ENCODE results near the gene PSMG3. TPM values are rescaled to one million over a fixed set of nuclear protein-coding genes. Genes with fewer than 3 reads are reported as not detected.

The PSMG3 gene
- total RNA-seq, 4 donors from 2014 or later = 36.3 to 42.3 (median 39.5) TPM

DNA sequence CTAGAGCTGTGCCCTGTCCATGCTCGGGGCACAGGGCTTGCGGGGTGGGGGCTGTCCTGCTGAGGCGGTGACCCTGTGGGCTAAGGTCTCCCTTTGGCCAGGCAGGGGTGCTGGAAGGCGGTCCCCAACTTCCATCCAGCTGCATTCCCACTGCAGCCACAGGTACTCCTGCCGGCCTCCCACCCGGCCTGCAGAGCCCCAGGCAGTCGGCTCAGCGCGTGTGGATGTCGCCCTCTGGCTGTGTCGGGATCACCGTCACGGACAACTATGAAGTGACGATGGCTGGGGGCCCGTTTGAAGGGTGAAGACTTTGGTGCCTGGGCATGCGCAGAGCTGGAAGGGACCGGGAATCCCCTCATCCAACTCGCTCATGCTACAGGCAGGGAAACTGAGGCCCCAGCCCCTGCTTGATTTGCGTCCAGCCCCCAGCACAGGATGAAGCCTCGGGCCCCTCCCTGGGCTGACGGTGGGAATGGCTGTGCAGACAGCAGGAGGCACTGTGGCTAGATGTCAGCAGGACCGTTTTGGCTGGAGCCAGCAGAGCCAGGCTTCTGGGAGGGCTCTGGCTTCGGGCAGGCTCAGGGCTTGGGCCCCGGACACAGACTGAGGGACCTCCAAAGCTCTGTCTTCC is 11.5 kb downstream of the PSMG3 start:
- no peak overlapping the region for H3K4me3 ChIP-seq
- DNase-seq (ENCODE audit: low spot score in 2 of 2) = no peak
- WGBS, 2 donors = 46 to 52% methylated on average over 5 to 14 of the region's 24 CpGs
- peaks cover 0 to 18% (median 0%) of the 10 kb centered on the region in 4 donors for H3K4me1 ChIP-seq
- peaks cover 0 to 24% of the 10 kb centered on the region in 2 donors for H3K27me3 ChIP-seq
- no peaks in the 10 kb centered on the region for H3K36me3 ChIP-seq
- TF ChIP-seq, protein P1, sequence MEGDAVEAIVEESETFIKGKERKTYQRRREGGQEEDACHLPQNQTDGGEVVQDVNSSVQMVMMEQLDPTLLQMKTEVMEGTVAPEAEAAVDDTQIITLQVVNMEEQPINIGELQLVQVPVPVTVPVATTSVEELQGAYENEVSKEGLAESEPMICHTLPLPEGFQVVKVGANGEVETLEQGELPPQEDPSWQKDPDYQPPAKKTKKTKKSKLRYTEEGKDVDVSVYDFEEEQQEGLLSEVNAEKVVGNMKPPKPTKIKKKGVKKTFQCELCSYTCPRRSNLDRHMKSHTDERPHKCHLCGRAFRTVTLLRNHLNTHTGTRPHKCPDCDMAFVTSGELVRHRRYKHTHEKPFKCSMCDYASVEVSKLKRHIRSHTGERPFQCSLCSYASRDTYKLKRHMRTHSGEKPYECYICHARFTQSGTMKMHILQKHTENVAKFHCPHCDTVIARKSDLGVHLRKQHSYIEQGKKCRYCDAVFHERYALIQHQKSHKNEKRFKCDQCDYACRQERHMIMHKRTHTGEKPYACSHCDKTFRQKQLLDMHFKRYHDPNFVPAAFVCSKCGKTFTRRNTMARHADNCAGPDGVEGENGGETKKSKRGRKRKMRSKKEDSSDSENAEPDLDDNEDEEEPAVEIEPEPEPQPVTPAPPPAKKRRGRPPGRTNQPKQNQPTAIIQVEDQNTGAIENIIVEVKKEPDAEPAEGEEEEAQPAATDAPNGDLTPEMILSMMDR (IDR thresholded peaks at IDR 0.05) = peak; percentile 6 to 56 (median 35)
- no peak for TF ChIP-seq POLR2A (IDR thresholded peaks at IDR 0.05)
- TF ChIP-seq EP300 (IDR thresholded peaks at IDR 0.05) = peak in 1 of 2 donors; percentile 6
- no peak overlapping the region for H3K27ac ChIP-seq
- H3K9me3 ChIP-seq = no peaks in the 10 kb centered on the region

DNA sequence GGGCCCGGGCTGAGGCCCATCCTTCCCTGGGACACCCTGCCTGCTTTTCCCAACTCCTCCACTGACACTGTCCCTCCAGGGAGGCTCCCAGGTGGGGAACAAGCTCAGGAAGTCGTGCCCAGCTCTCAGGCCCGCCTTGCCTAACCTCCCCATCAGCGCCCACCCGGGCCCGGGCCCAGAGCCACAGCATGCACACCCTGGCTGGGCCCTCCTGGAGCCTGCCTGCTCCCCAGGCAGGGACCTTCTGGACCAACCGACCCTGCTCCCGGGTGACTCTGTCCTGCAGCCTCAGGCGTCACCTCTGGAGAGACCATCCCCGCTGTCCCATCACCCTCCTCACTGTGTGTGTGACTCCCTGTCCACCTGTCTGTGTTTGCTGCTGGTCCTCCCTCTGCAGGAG is 12.1 kb downstream of the PSMG3 start:
- Histone ChIP-seq H3K27me3 (peaks cover 0 to 24% of the 10 kb centered on the region in 2 donors), H3K27ac (no peak overlapping the region), H3K4me3 (no peak overlapping the region), H3K9me3 (no peaks in the 10 kb centered on the region), H3K4me1 (peaks cover 0 to 18% (median 0%) of the 10 kb centered on the region in 4 donors), H3K36me3 (no peaks in the 10 kb centered on the region)
- WGBS, 2 donors = 86 to 92% methylated on average over 6 of the region's 10 CpGs
- DNase-seq (ENCODE audit: low spot score in 2 of 2) = no peak
- TF ChIP-seq POLR2A (IDR thresholded peaks at IDR 0.05) (no peak), EP300 (IDR thresholded peaks at IDR 0.05) (no peak)
- TF ChIP-seq, protein P1 (IDR thresholded peaks at IDR 0.05) = no peak

DNA sequence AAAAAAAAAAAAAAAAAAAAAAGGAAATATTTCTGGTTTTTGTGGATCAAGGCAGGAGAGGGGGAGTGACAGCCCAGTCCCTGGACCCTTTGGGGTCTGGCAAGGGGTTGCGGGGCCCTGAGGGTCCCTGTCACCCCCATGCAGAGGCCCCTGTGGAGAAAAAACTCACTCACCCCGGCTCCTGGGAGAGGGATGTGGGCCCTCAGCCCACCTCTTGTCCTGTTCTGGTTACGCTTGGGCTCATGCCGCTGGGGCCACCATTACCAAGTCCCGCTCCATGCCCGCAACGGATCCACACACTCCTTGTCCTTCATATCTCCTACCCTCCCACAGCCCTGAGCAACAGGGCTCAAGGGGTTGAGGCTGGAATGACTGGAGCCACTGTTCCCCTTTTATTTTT is 12.8 kb downstream of the PSMG3 start:
- Histone ChIP-seq H3K27ac (no peak overlapping the region), H3K9me3 (no peaks in the 10 kb centered on the region), H3K4me3 (no peak overlapping the region), H3K36me3 (no peaks in the 10 kb centered on the region), H3K4me1 (peaks cover 0 to 18% (median 0%) of the 10 kb centered on the region in 4 donors), H3K27me3 (peaks cover 0 to 24% of the 10 kb centered on the region in 2 donors)
- TF ChIP-seq POLR2A (IDR thresholded peaks at IDR 0.05) = no peak
- TF ChIP-seq, protein P1 (IDR thresholded peaks at IDR 0.05) = no peak
- TF ChIP-seq EP300 (IDR thresholded peaks at IDR 0.05) = no peak
- no peak for DNase-seq (ENCODE audit: low spot score in 2 of 2)
- 87 to 92% methylated on average over 7 of the region's 7 CpGs for WGBS, 2 donors

DNA sequence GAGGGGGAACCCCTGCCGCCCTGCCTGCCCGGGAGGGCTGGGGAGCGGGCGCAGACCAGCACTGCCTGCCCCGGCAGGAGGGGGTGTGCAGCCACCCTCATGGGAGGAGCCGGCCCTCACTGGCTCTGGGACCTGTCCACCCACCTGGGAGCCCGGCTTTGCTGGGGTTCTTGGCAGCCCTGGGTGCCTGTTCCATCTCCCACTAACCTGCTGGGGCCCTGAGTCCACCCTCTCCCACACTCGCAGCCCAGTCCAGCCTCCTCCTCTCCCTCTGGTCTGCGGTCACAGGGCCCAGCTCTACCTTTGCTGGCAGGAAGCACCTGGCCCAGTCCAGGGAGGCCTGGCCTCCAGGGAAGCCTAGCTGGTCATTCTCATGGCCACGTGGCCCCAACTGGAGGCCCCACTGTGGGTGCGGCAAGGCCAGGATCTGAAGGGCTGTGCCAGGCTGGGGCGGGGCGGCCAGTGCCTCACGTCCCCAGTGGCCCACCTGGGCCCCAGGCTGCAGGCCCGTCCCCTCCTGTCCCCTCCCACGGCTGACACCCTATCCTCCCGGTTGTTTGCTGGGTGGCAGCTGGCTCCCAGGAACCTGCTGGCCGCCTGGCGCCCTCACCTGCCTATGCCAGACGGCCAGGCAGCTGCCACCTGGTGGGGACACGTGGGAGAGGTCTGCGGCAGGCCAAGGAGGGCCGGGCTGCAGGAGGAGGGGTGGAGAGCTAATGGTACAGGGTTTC is 13.9 kb downstream of the PSMG3 start, which contains the start of gene TMEM184A:
Gene TMEM184A (minus strand): TSS at position 393 of the 731 bp plus-strand sequence. CDS start 721 bp downstream, outside the sequence.
- peaks cover 0 to 18% (median 0%) of the 10 kb centered on the region in 4 donors for H3K4me1 ChIP-seq
- no peaks in the 10 kb centered on the region for H3K9me3 ChIP-seq
- no peak for TF ChIP-seq EP300 (IDR thresholded peaks at IDR 0.05)
- TF ChIP-seq, protein P1 (IDR thresholded peaks at IDR 0.05) = peak in 3 of 5 experiments; percentile 11 to 20 (median 18)
- H3K27ac ChIP-seq = peak within 1 kb of the TSS in 1 of 4 donors; percentile 71
- DNase-seq (ENCODE audit: low spot score in 2 of 2) = no peak
- 49 to 64% methylated on average over 8 to 12 of the region's 23 CpGs for WGBS, 2 donors
- peaks cover 0 to 24% of the 10 kb centered on the region in 2 donors for H3K27me3 ChIP-seq
- no peaks in the 10 kb centered on the region for H3K36me3 ChIP-seq
- H3K4me3 ChIP-seq = no peak within 1 kb of the TSS
